ENCODE data around the gene SRGAP1. TPM values are rescaled to one million over a fixed set of nuclear protein-coding genes. Genes with fewer than 3 reads are reported as not detected.

The SRGAP1 gene
- total and polyA plus RNA-seq, 4 donors: 1.8 to 12.4 (median 6.2) TPM

GRCh38 chr12:64083285-64084210, 239.0 kb downstream of the SRGAP1 start:
- Histone ChIP-seq H3K9ac (ENCODE audit: insufficient read depth in 1 of 2, low read length in 2 of 2) (peak overlapping the region in 1 of 2 donors; percentile 56), H3K36me3 (ENCODE audit: control insufficient read depth in 4 of 4, insufficient read depth in 4 of 4, low read length in 4 of 4) (peaks cover 0 to 7% (median 6%) of the 10 kb centered on the region in 4 donors), H3K27ac (ENCODE audit: low read depth in 1 of 2, low read length in 1 of 2) (peak overlapping the region; percentile 62 to 94), H3K4me3 (no peak overlapping the region), H3K27me3 (ENCODE audit: control insufficient read depth in 3 of 3, insufficient read depth in 3 of 3, low read length in 2 of 3) (no peaks in the 10 kb centered on the region), H3K9me3 (ENCODE audit: control insufficient read depth in 4 of 4, insufficient read depth in 3 of 4, low read length in 3 of 4) (no peaks in the 10 kb centered on the region), H3K4me1 (ENCODE audit: control insufficient read depth in 5 of 5, insufficient read depth in 5 of 5, low read length in 5 of 5) (peaks cover 6 to 43% (median 22%) of the 10 kb centered on the region in 5 donors)
- peak; percentile 87 to 97 (median 95) for DNase-seq
- no peak for TF ChIP-seq CTCF (IDR thresholded peaks at IDR 0.05; ENCODE audit: control extremely low read depth, extremely low read depth)
- WGBS, 2 donors: 44 to 61% methylated on average over 6 of the region's 6 CpGs
- peak; percentile 47 for ATAC-seq (ENCODE audit: insufficient read depth, low FRiP score)

- peaks cover 0 to 4% (median 1%) of the 10 kb centered on the region in 4 donors for H3K36me3 ChIP-seq (ENCODE audit: control insufficient read depth in 4 of 4, insufficient read depth in 4 of 4, low read length in 4 of 4)
- H3K9me3 ChIP-seq (ENCODE audit: control insufficient read depth in 4 of 4, insufficient read depth in 3 of 4, low read length in 3 of 4): no peaks in the 10 kb centered on the region
- ATAC-seq (ENCODE audit: insufficient read depth, low FRiP score) (no peak), DNase-seq (no peak)
- H3K4me3 ChIP-seq: no peak overlapping the region
- no peak overlapping the region for H3K27ac ChIP-seq (ENCODE audit: low read depth in 1 of 2, low read length in 1 of 2)
- no peak for TF ChIP-seq CTCF (IDR thresholded peaks at IDR 0.05; ENCODE audit: control extremely low read depth, extremely low read depth)
- H3K27me3 ChIP-seq (ENCODE audit: control insufficient read depth in 3 of 3, insufficient read depth in 3 of 3, low read length in 2 of 3): no peaks in the 10 kb centered on the region
- H3K9ac ChIP-seq (ENCODE audit: insufficient read depth in 1 of 2, low read length in 2 of 2): no peak overlapping the region
- 95% methylated on average over 4 of the region's 4 CpGs for WGBS, 2 donors
- peaks cover 10 to 41% (median 32%) of the 10 kb centered on the region in 5 donors for H3K4me1 ChIP-seq (ENCODE audit: control insufficient read depth in 5 of 5, insufficient read depth in 5 of 5, low read length in 5 of 5)
Observed at GRCh38 chr12:64085154-64085553, 240.7 kb downstream of the SRGAP1 start.

- H3K9ac ChIP-seq (ENCODE audit: insufficient read depth in 1 of 2, low read length in 2 of 2): no peak overlapping the region
- 68 to 80% methylated on average over 4 of the region's 4 CpGs for WGBS, 2 donors
Observed at GRCh38 chr12:64085996-64086395, 241.5 kb downstream of the SRGAP1 start.

More at GRCh38 chr12:64085996-64086395, 241.5 kb downstream of the SRGAP1 start:
- no peak for ATAC-seq (ENCODE audit: insufficient read depth, low FRiP score)
- TF ChIP-seq CTCF (IDR thresholded peaks at IDR 0.05; ENCODE audit: control extremely low read depth, extremely low read depth): no peak
- H3K4me3 ChIP-seq: no peak overlapping the region
- H3K27ac ChIP-seq (ENCODE audit: low read depth in 1 of 2, low read length in 1 of 2): peak overlapping the region in 1 of 2 donors; percentile 72
- H3K27me3 ChIP-seq (ENCODE audit: control insufficient read depth in 3 of 3, insufficient read depth in 3 of 3, low read length in 2 of 3): no peaks in the 10 kb centered on the region
- H3K4me1 ChIP-seq (ENCODE audit: control insufficient read depth in 5 of 5, insufficient read depth in 5 of 5, low read length in 5 of 5): peaks cover 9 to 34% (median 28%) of the 10 kb centered on the region in 5 donors
- DNase-seq: peak; percentile 16 to 76 (median 66)
- peaks cover 0 to 4% (median 1%) of the 10 kb centered on the region in 4 donors for H3K36me3 ChIP-seq (ENCODE audit: control insufficient read depth in 4 of 4, insufficient read depth in 4 of 4, low read length in 4 of 4)
- no peaks in the 10 kb centered on the region for H3K9me3 ChIP-seq (ENCODE audit: control insufficient read depth in 4 of 4, insufficient read depth in 3 of 4, low read length in 3 of 4)

All from lung (tissue), 12 donors.